ENCODE results near the gene TMEM156. TPM values are rescaled to one million over a fixed set of nuclear protein-coding genes. Genes with fewer than 3 reads are reported as not detected.

The TMEM156 gene
- total and polyA plus RNA-seq, 2 donors (not counting 1 experiment from before 2014, with no cell fraction given), result 0.06 to 0.17 TPM

DNA sequence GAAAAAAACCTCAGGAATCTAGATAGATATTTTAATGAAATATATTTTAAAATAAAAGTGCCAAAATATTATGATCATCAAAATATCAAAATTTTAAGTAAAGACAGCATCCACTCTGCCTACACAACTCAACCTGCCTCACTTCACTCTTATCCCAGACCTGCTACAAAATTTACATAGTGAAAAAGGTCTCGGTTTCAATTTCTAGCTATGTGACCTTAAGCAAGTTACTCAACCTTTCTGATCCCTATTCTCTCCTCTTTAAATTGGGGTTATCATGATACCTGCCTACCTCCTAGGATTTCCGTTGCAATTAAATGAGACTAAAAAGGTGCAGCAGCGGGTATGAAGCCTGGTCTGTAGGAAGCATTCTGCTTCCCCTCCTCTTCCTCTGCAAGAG lies 91.7 kb downstream of the TMEM156 start:
- no peak for DNase-seq (ENCODE audit: low read depth in 2 of 2)
- H3K4me2 ChIP-seq (ENCODE audit: extremely low read depth, insufficient read depth, low read length), result no peak overlapping the region
- H3K27me3 ChIP-seq (ENCODE audit: control insufficient read depth, insufficient read depth, low read length), result no peaks in the 10 kb centered on the region
- H3K4me3 ChIP-seq (replicated peaks in 1 of 4; ENCODE audit: control extremely low read depth in 1 of 4, insufficient read depth in 1 of 4, low read depth in 3 of 4, low read length in 4 of 4), result no peak overlapping the region
- H3K36me3 ChIP-seq (ENCODE audit: control insufficient read depth, insufficient read depth, low read length), result peaks cover 17% of the 10 kb centered on the region
- peaks cover 2% of the 10 kb centered on the region for H3K4me1 ChIP-seq (ENCODE audit: control insufficient read depth, extremely low read depth, insufficient read depth, low read length)
- H2AFZ ChIP-seq (ENCODE audit: low read length), result no peak overlapping the region
- TF ChIP-seq EZH2 (IDR thresholded peaks at IDR 0.05; ENCODE audit: low read length, missing control alignments), result no peak
- no peak for TF ChIP-seq CTCF (conservative IDR thresholded peaks at IDR 0.05 in 1 of 2, IDR thresholded peaks at IDR 0.05 in 1 of 2; ENCODE audit: low read depth in 1 of 2, low read length in 2 of 2)
- no peak overlapping the region for H3K27ac ChIP-seq (ENCODE audit: insufficient read depth, low read length)
- no peaks in the 10 kb centered on the region for H4K20me1 ChIP-seq (ENCODE audit: control insufficient read depth, extremely low read depth, insufficient read depth, low read length)
- H3K9ac ChIP-seq (ENCODE audit: insufficient read depth, low read length), result no peak overlapping the region
- no peaks in the 10 kb centered on the region for H3K9me3 ChIP-seq (ENCODE audit: control insufficient read depth, insufficient read depth, low read depth, low read length)
- H3K79me2 ChIP-seq (ENCODE audit: control insufficient read depth, insufficient read depth, low read length), result no peaks in the 10 kb centered on the region

DNA sequence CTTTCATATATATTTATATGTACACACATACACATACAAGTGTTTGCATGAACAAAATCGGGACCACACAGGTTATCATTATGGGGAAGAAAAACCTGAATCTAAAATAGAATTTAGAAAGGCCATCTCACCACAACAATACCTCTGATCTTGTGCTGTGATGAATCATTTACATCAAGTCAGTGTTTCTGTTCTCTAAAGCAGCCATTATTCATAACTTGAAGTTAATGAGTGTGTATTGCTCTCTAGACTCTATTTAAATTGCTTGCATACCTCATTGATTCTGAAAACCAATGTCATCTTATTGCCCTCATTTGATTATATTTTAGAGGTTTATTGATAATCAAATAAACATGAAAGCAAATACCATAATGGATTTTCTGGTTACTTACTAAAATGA lies 93.0 kb downstream of the TMEM156 start:
- peaks cover 13% of the 10 kb centered on the region for H3K36me3 ChIP-seq (ENCODE audit: control insufficient read depth, insufficient read depth, low read length)
- no peak overlapping the region for H2AFZ ChIP-seq (ENCODE audit: low read length)
- no peak overlapping the region for H3K4me3 ChIP-seq (replicated peaks in 1 of 4; ENCODE audit: control extremely low read depth in 1 of 4, insufficient read depth in 1 of 4, low read depth in 3 of 4, low read length in 4 of 4)

GRCh38 chr4:38935391-38936073 lies 96.7 kb downstream of the TMEM156 start:
- Histone ChIP-seq H3K79me2 (ENCODE audit: control insufficient read depth, insufficient read depth, low read length) (no peaks in the 10 kb centered on the region), H2AFZ (ENCODE audit: low read length) (no peak overlapping the region), H3K36me3 (ENCODE audit: control insufficient read depth, insufficient read depth, low read length) (peaks cover 12% of the 10 kb centered on the region), H3K9me3 (ENCODE audit: control insufficient read depth, insufficient read depth, low read depth, low read length) (no peaks in the 10 kb centered on the region), H3K4me2 (ENCODE audit: extremely low read depth, insufficient read depth, low read length) (no peak overlapping the region), H3K27ac (ENCODE audit: insufficient read depth, low read length) (no peak overlapping the region), H3K4me1 (ENCODE audit: control insufficient read depth, extremely low read depth, insufficient read depth, low read length) (no peaks in the 10 kb centered on the region), H3K9ac (ENCODE audit: insufficient read depth, low read length) (no peak overlapping the region), H3K4me3 (replicated peaks in 1 of 4; ENCODE audit: control extremely low read depth in 1 of 4, insufficient read depth in 1 of 4, low read depth in 3 of 4, low read length in 4 of 4) (no peak overlapping the region), H3K27me3 (ENCODE audit: control insufficient read depth, insufficient read depth, low read length) (no peaks in the 10 kb centered on the region), H4K20me1 (ENCODE audit: control insufficient read depth, extremely low read depth, insufficient read depth, low read length) (no peaks in the 10 kb centered on the region)
- TF ChIP-seq EZH2 (IDR thresholded peaks at IDR 0.05; ENCODE audit: low read length, missing control alignments) (no peak), CTCF (conservative IDR thresholded peaks at IDR 0.05 in 1 of 2, IDR thresholded peaks at IDR 0.05 in 1 of 2; ENCODE audit: low read depth in 1 of 2, low read length in 2 of 2) (no peak)
- no peak for DNase-seq (ENCODE audit: low read depth in 2 of 2)

More for the DNA sequence above, 93.0 kb downstream of the TMEM156 start:
- Histone ChIP-seq H3K9me3 (ENCODE audit: control insufficient read depth, insufficient read depth, low read depth, low read length) (no peaks in the 10 kb centered on the region), H4K20me1 (ENCODE audit: control insufficient read depth, extremely low read depth, insufficient read depth, low read length) (no peaks in the 10 kb centered on the region), H3K27me3 (ENCODE audit: control insufficient read depth, insufficient read depth, low read length) (no peaks in the 10 kb centered on the region), H3K4me2 (ENCODE audit: extremely low read depth, insufficient read depth, low read length) (no peak overlapping the region), H3K79me2 (ENCODE audit: control insufficient read depth, insufficient read depth, low read length) (no peaks in the 10 kb centered on the region), H3K4me1 (ENCODE audit: control insufficient read depth, extremely low read depth, insufficient read depth, low read length) (peaks cover 2% of the 10 kb centered on the region), H3K9ac (ENCODE audit: insufficient read depth, low read length) (no peak overlapping the region), H3K27ac (ENCODE audit: insufficient read depth, low read length) (no peak overlapping the region)
- no peak for DNase-seq (ENCODE audit: low read depth in 2 of 2)
- TF ChIP-seq EZH2 (IDR thresholded peaks at IDR 0.05; ENCODE audit: low read length, missing control alignments) (no peak), CTCF (conservative IDR thresholded peaks at IDR 0.05 in 1 of 2, IDR thresholded peaks at IDR 0.05 in 1 of 2; ENCODE audit: low read depth in 1 of 2, low read length in 2 of 2) (no peak)

Data from fibroblast of lung (primary cell).